Iris pigment epithelial cell (primary cell): Measurements from ENCODE around the gene STUB1.

Experiments
- DNase-seq: peaks from one replicate; pipeline ENCODE4 v3.0.0-alpha.2; 2011; ENCODE audit warnings: low read depth

STUB1 gene

GRCh38 chr16:679814-680624 is at the start of gene STUB1:
STUB1 (plus strand) TSS chr16:680410; CDS start chr16:680526, 116 bp downstream.
- peak; percentile 86 for DNase-seq

- no peak for DNase-seq
Observed at GRCh38 chr16:630815-631405, 49.3 kb upstream of the STUB1 start, which contains the start of gene WFIKKN1. WFIKKN1 (plus strand) TSS chr16:630985; CDS start chr16:631254, 269 bp downstream.

GRCh38 chr16:631808-632358 is 48.3 kb upstream of the STUB1 start:
- DNase-seq = no peak

DNA sequence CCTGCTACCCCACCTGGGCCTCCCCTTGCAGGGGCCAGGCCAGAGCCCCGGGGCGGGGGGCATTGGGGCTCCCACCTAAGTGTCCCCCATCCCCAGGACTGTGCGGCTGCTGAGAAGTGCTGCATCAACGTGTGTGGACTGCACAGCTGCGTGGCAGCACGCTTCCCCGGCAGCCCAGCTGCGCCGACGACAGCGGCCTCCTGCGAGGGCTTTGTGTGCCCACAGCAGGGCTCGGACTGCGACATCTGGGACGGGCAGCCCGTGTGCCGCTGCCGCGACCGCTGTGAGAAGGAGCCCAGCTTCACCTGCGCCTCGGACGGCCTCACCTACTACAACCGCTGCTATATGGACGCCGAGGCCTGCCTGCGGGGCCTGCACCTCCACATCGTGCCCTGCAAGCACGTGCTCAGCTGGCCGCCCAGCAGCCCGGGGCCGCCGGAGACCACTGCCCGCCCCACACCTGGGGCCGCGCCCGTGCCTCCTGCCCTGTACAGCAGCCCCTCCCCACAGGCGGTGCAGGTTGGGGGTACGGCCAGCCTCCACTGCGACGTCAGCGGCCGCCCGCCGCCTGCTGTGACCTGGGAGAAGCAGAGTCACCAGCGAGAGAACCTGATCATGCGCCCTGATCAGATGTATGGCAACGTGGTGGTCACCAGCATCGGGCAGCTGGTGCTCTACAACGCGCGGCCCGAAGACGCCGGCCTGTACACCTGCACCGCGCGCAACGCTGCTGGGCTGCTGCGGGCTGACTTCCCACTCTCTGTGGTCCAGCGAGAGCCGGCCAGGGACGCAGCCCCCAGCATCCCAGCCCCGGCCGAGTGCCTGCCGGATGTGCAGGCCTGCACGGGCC is 47.5 kb upstream of the STUB1 start:
- no peak for DNase-seq

GRCh38 chr16:633336-634050 is 46.7 kb upstream of the STUB1 start:
- no peak for DNase-seq

- DNase-seq = no peak
Observed at GRCh38 chr16:634051-634670, 46.0 kb upstream of the STUB1 start.

- no peak for DNase-seq
Observed at GRCh38 chr16:634996-635395, 45.2 kb upstream of the STUB1 start.

- no peak for DNase-seq
Observed at GRCh38 chr16:635573-636205, 44.5 kb upstream of the STUB1 start.

DNA sequence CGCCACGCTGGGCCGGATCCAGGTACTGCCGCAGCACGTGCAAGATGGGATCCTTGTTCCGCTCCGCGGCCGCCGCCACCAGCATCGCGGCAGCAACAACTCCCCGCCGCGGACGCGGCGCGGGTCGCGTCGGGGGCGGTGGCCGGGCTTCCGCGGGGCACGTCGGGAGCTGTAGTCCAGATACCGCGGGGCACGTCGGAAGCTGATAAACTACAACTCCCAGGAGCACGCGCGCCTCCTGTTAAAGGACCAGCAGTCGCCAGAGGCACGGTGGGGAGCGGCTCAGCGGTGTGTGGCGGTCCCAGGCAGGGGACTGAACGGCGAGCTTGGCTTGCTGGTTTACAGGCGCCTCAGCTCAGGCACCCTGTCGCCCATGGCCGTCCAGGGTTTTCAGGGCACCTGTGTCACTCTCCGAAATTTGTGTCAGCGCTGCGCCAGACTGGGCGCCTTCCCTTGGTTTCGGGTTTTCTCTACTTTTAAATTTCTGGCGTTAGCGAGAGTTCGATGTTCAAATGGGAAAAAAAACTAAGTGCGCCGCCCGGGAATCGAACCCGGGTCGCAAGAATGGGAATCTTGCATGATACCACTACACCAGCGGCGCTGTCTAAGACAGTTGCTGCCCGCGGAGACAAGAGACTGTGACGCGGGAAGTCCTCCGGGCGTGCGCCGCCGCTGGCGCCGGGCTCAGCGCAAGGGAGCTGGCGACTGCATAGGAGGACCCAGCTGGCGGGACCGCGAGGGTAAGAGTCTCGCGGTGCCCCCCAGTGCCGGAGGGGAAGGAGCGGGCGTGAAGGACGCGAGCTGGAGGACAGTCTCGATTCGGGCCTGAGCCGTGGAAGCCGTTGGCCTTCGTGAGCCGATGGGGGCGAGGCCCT is 43.8 kb upstream of the STUB1 start, which contains the start of gene METTL26:
Gene METTL26, minus strand, starts transcription at position 100 of the 875 bp plus-strand sequence. Its CDS starts 15 bp downstream, at position 85.
- DNase-seq = peak; percentile 94

DNA sequence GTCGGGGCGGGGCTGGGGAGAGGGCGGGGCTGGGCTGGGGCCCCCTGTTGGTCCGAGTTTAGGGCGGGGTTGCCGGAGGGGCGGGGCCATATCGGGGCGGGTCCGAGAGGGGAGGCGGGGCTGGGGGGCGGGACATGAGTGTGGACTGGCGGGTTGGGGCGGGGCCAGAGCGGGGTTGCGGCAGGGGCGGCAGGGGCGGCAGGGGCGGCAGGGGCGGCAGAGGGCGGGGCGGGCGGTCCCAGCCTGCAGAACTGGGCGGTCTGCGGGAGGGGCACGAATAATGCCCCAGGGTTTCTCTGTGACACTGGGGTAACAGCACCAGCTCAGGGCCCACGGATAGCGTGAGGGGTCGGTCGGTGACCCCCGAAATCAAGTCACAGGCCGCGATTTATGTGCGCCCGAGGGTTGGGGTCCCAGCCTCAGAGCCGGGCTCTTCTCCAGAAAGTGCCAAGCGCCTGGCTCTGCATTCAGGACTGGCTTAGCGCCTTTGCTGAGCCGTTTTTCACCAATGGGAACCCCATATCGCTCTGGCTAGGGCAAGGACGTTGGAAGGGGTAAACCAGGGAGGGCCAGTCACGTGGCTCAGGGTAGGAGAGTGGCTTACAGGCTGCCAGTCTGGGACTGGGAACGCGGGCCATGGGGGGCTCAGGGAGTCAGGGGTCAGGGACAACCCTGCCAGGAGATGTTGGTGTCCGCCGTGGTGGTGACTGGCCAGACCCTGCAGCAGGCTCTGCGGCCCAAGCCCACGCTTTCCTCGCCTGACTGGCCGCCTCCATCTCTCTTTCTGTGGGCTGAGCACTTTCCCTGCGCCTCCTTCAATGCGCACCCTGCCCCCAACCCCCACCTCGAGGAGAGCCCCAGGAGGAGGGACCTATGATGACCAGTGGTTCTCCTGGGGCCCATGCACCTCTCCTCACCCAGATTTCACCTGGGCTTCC is 42.9 kb upstream of the STUB1 start:
- peak; percentile 82 for DNase-seq

- DNase-seq = no peak
Observed at GRCh38 chr16:638034-638543, 42.1 kb upstream of the STUB1 start.

DNA sequence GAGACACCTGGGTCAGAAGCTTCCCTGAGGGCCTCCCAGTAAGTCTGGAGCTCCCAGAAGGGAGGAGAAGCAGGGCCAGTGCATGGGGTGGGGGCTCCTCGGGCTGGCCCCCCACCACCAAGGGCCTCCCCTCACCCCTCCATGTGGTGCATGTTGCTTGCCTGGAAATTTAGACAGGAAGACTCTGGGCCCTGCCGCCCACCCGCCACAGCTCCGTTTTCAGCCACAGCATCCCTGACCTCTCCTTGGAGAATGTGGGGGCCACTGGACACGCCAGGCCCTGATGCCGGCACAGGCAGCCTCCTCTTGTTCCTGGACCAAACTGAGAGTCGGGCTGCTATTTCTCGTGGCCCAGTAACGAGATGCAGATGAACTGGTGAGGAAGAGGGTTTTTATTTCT is 41.4 kb upstream of the STUB1 start:
- no peak for DNase-seq

DNA sequence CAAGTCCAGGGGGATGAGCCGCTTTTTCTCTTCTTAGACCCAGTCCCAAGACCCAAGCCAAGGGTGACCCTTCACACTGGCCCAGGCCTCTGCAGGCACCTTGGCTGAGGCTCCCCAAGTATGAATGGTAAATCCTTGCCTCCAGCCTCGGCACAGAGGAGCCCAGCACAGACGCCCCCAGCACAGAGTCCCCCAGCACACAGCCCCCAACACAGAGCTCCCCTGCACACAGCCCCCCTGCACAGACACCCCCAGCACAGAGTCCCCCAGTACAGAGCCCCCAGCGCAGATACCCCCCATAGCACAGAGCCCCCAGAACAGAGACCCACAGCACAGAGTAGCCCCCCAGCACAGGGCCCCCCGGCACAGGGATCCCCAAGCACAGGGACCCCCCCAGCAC is 39.6 kb upstream of the STUB1 start:
- no peak for DNase-seq

- DNase-seq = peak; percentile 59
Observed at GRCh38 chr16:641326-642188, 38.7 kb upstream of the STUB1 start, which contains the start of gene MCRIP2. MCRIP2 (plus strand) TSS chr16:641828; CDS start chr16:641992, 164 bp downstream.

GRCh38 chr16:642189-643049 is 37.8 kb upstream of the STUB1 start:
- peak; percentile 33 for DNase-seq

DNA sequence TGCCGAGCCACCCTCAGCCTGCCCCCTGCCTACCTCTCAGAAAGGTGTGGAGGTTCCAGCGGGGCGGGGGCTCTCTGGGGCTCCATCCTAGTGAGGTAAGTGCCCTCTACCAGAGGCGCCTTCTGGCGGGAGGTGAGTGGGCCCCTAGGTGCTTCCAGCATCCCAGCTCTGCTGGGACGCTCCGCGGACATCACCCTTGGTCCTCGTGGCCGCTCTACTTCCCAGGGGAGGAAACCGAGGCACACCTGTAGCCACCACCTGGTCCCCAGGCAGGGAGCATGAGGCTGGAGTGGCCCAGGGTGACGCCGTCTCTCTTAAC is 37.2 kb upstream of the STUB1 start:
- DNase-seq = no peak
